ENCODE data around the gene FOXO6. TPM values are rescaled to one million over a fixed set of nuclear protein-coding genes. Genes with fewer than 3 reads are reported as not detected.

FOXO6 gene
- total RNA-seq, 1 experiment from 2014 or later: 5.4 TPM

DNA sequence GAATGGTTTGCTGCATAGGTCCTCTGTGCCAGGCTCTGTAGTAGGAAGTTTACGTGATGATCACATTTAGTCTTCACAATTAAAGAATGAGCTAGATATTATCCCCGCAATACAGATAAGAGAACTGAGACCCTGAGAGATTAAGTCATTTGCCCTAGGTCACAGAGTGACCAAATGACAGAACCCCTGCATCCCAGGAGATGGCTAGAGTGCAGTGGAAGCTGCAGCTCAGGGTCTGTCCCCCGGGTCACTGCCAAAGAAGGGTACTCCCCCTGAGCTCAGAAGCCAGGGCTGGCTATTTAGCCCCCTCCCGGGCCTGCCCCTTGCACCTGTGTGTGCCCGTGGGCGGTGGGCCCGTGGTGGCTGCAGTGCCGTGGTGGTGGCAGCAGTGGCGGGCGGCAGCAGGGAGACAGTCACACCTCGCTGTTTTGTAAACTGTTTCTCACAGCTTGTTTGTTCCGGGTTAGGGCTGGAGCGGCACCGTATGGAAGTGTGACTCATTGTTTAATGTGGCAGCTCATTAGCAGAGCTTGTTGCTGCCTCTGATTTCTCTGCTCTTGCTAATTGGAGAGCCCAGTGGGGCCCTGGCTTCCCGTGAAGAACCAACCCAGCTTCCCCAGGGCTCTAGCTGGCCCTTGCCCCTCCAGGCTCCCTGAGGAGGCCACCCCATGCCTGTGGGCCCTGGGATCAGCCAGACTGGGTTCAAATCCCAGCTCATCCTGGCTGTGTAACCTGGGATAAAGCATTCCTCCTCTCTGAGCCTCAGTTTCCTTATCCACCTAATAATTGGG lies 19.3 kb upstream of the FOXO6 start:
- Mint-ChIP-seq H3K4me3 (no peak overlapping the region), H3K36me3 (no peaks in the 10 kb centered on the region), H3K9me3 (peaks cover 13% of the 10 kb centered on the region), H3K27me3 (ENCODE audit: low read depth) (peaks cover 12% of the 10 kb centered on the region), H3K27ac (no peak overlapping the region), H3K4me1 (peaks cover 6% of the 10 kb centered on the region)
- no peak for DNase-seq (ENCODE audit: low spot score)
- ChIA-PET POLR2A (interaction anchor here (0.6 kb wide), 1 partner anchor 82 kb away, joined by 4 read pairs; no protein-coding TSS in a partner anchor), CTCF (interaction anchor here (0.7 to 5.6 kb wide), 14 partner anchors 11 to 92 kb away, joined by 3 to 61 read pairs (median 6); partner anchors contain the start of gene FOXO6)
- TF ChIP-seq FOXK1 (CRISPR knock-in tag; IDR thresholded peaks at IDR 0.05) (no peak), ZNF396 (CRISPR knock-in tag; IDR thresholded peaks at IDR 0.05; ENCODE audit: borderline replicate concordance) (no peak)
- TF ChIP-seq, protein P1, sequence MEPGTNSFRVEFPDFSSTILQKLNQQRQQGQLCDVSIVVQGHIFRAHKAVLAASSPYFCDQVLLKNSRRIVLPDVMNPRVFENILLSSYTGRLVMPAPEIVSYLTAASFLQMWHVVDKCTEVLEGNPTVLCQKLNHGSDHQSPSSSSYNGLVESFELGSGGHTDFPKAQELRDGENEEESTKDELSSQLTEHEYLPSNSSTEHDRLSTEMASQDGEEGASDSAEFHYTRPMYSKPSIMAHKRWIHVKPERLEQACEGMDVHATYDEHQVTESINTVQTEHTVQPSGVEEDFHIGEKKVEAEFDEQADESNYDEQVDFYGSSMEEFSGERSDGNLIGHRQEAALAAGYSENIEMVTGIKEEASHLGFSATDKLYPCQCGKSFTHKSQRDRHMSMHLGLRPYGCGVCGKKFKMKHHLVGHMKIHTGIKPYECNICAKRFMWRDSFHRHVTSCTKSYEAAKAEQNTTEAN (CRISPR knock-in tag; IDR thresholded peaks at IDR 0.05): no peak
- peak; percentile 40; the same call in 1 of the 2 replicates for ATAC-seq

DNA sequence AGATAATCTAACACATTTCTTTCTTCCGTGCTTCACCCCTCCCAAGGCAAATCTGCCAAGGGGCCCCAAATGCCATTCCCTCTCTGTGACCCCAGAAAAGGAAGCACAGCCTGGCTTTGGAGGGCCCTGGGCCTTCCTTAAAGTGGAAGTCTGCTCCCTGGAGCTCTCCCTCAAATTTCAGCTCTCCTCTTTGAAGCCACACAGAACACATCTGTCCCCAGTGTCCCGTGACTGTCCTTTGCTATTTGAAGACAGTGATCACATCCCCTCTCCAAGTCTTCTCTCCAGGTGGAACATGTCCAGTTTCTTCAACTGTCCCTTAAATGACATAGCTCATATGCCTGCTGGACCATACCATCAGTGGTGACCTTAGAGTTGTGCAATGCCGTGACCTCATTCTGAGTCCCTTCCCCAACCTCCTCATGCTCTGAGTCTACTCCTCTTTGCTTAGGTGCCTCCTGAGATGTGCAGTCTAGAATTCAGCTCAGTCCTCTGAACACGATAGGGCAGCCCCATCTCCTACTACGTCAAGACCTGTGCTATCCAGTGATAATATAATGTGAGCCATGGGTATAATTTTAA lies 18.4 kb upstream of the FOXO6 start:
- TF ChIP-seq ETV6 (CRISPR knock-in tag; IDR thresholded peaks at IDR 0.05) (no peak), ELF4 (CRISPR knock-in tag; IDR thresholded peaks at IDR 0.05; ENCODE audit: low read depth) (no peak), ZNF219 (CRISPR knock-in tag; IDR thresholded peaks at IDR 0.05; ENCODE audit: borderline replicate concordance) (no peak), OVOL2 (CRISPR knock-in tag; IDR thresholded peaks at IDR 0.05; ENCODE audit: borderline replicate concordance) (no peak), ZNF138 (CRISPR knock-in tag; conservative IDR thresholded peaks at IDR 0.05) (no peak), ZNF396 (CRISPR knock-in tag; IDR thresholded peaks at IDR 0.05; ENCODE audit: borderline replicate concordance) (no peak), NR2C2 (CRISPR knock-in tag; IDR thresholded peaks at IDR 0.05) (no peak), RELA (CRISPR knock-in tag; IDR thresholded peaks at IDR 0.05; ENCODE audit: borderline replicate concordance) (no peak), ZNF232 (CRISPR knock-in tag; IDR thresholded peaks at IDR 0.05) (no peak), ZNF416 (CRISPR knock-in tag; IDR thresholded peaks at IDR 0.05) (no peak), ZNF423 (CRISPR knock-in tag; IDR thresholded peaks at IDR 0.05) (no peak), ATF3 (CRISPR knock-in tag; conservative IDR thresholded peaks at IDR 0.05) (no peak), TEAD1 (CRISPR knock-in tag; IDR thresholded peaks at IDR 0.05) (no peak), ZNF121 (CRISPR knock-in tag; IDR thresholded peaks at IDR 0.05) (no peak), PRRX2 (CRISPR knock-in tag; IDR thresholded peaks at IDR 0.05) (no peak), TP53 (CRISPR knock-in tag; IDR thresholded peaks at IDR 0.05) (no peak)
- TF ChIP-seq, protein P2, sequence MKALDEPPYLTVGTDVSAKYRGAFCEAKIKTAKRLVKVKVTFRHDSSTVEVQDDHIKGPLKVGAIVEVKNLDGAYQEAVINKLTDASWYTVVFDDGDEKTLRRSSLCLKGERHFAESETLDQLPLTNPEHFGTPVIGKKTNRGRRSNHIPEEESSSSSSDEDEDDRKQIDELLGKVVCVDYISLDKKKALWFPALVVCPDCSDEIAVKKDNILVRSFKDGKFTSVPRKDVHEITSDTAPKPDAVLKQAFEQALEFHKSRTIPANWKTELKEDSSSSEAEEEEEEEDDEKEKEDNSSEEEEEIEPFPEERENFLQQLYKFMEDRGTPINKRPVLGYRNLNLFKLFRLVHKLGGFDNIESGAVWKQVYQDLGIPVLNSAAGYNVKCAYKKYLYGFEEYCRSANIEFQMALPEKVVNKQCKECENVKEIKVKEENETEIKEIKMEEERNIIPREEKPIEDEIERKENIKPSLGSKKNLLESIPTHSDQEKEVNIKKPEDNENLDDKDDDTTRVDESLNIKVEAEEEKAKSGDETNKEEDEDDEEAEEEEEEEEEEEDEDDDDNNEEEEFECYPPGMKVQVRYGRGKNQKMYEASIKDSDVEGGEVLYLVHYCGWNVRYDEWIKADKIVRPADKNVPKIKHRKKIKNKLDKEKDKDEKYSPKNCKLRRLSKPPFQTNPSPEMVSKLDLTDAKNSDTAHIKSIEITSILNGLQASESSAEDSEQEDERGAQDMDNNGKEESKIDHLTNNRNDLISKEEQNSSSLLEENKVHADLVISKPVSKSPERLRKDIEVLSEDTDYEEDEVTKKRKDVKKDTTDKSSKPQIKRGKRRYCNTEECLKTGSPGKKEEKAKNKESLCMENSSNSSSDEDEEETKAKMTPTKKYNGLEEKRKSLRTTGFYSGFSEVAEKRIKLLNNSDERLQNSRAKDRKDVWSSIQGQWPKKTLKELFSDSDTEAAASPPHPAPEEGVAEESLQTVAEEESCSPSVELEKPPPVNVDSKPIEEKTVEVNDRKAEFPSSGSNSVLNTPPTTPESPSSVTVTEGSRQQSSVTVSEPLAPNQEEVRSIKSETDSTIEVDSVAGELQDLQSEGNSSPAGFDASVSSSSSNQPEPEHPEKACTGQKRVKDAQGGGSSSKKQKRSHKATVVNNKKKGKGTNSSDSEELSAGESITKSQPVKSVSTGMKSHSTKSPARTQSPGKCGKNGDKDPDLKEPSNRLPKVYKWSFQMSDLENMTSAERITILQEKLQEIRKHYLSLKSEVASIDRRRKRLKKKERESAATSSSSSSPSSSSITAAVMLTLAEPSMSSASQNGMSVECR (CRISPR knock-in tag; IDR thresholded peaks at IDR 0.05; ENCODE audit: borderline replicate concordance): no peak
- TF ChIP-seq, protein P3, sequence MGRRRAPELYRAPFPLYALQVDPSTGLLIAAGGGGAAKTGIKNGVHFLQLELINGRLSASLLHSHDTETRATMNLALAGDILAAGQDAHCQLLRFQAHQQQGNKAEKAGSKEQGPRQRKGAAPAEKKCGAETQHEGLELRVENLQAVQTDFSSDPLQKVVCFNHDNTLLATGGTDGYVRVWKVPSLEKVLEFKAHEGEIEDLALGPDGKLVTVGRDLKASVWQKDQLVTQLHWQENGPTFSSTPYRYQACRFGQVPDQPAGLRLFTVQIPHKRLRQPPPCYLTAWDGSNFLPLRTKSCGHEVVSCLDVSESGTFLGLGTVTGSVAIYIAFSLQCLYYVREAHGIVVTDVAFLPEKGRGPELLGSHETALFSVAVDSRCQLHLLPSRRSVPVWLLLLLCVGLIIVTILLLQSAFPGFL (CRISPR knock-in tag; IDR thresholded peaks at IDR 0.05; ENCODE audit: borderline replicate concordance): no peak
- DNase-seq (ENCODE audit: low spot score): no peak
- CTCF ChIA-PET: interaction anchor here (1.2 to 5.6 kb wide), 4 partner anchors 12 to 60 kb away, joined by 3 to 61 read pairs (median 7); no protein-coding TSS in a partner anchor
- Mint-ChIP-seq H3K36me3 (no peaks in the 10 kb centered on the region), H3K9me3 (peaks cover 13% of the 10 kb centered on the region), H3K27ac (no peak overlapping the region), H3K4me1 (peaks cover 6% of the 10 kb centered on the region), H3K27me3 (ENCODE audit: low read depth) (peaks cover 12% of the 10 kb centered on the region), H3K4me3 (no peak overlapping the region)
- POLR2A ChIA-PET: interaction anchor here (0.6 to 1.1 kb wide), 2 partner anchors 28 to 50 kb away, joined by 3 read pairs; no protein-coding TSS in a partner anchor
- ATAC-seq: no peak
